Endodermal cell (in vitro differentiated cells): ENCODE results near the gene ABTB2. TPM values are rescaled to one million over a fixed set of nuclear protein-coding genes. Genes with fewer than 3 reads are reported as not detected.

Experiments
- DNase-seq: peaks from one replicate; pipeline ENCODE4 v3.0.0-alpha.2; 2017
- H3K27ac ChIP-seq: 2 replicates; pipeline ENCODE4 v1.5.1; 2013; ENCODE audit warnings: mild to moderate bottlenecking, low read depth, low read length, moderate library complexity
- H3K27me3 ChIP-seq: 2 replicates; pipeline ENCODE4 v1.6.1; 2013; ENCODE audit warnings: mild to moderate bottlenecking, low read length, moderate library complexity; ENCODE audit not compliant: insufficient read depth, control insufficient read depth, poor library complexity, severe bottlenecking
- H3K36me3 ChIP-seq: 2 replicates; pipeline ENCODE4 v1.7.0; 2013; ENCODE audit warnings: mild to moderate bottlenecking, low read length, moderate library complexity; ENCODE audit not compliant: control insufficient read depth, insufficient read depth
- H3K4me1 ChIP-seq: one replicate; pipeline ENCODE4 v1.7.0; 2013; ENCODE audit warnings: low read length; ENCODE audit not compliant: control insufficient read depth, insufficient read depth
- H3K4me3 ChIP-seq: 2 replicates; pipeline ENCODE4 v1.5.1; 2013; ENCODE audit warnings: mild to moderate bottlenecking, low read length, moderate library complexity
- H3K9ac ChIP-seq: 2 replicates; pipeline ENCODE4 v1.6.1; 2013; ENCODE audit warnings: mild to moderate bottlenecking, low read length, moderate library complexity; ENCODE audit not compliant: poor library complexity, severe bottlenecking; ENCODE audit errors: extremely low read depth
- H3K9me3 ChIP-seq: 2 replicates; pipeline ENCODE4 v1.6.1; 2013; ENCODE audit warnings: mild to moderate bottlenecking, low read length, moderate library complexity; ENCODE audit not compliant: control insufficient read depth
- H3K27ac Mint-ChIP-seq: 2 replicates; pipeline ENCODE4 v1.8.0; 2020; ENCODE audit warnings: mixed read lengths
- H3K27me3 Mint-ChIP-seq: 2 replicates; pipeline ENCODE4 v1.8.0; 2021; ENCODE audit warnings: mild to moderate bottlenecking, mixed read lengths; ENCODE audit not compliant: insufficient read depth
- H3K36me3 Mint-ChIP-seq: 2 replicates; pipeline ENCODE4 v1.8.0; 2020; ENCODE audit warnings: low read depth, mixed read lengths
- H3K4me1 Mint-ChIP-seq: 2 replicates; pipeline ENCODE4 v1.8.0; 2020; ENCODE audit warnings: mixed read lengths
- H3K4me3 Mint-ChIP-seq: 2 replicates; pipeline ENCODE4 v1.8.0; 2020; ENCODE audit warnings: mild to moderate bottlenecking, moderate library complexity, mixed read lengths
- H3K9me3 Mint-ChIP-seq: 2 replicates; pipeline ENCODE4 v1.8.0; 2020; ENCODE audit warnings: mild to moderate bottlenecking, mixed read lengths
- WGBS, 2 experiments: methylation state at CpG; one replicate each; pipeline versions ENCODE4 v1.1.5 to v1.1.7; 2013; ENCODE audit warnings: missing lambda C conversion rate in 2 of 2, mixed read lengths in 1 of 2; ENCODE audit not compliant: insufficient coverage in 1 of 2, insufficient read length in 1 of 2; 5-methylcytosine and 5-hydroxymethylcytosine counted together
- total RNA-seq, 2 donors: library from RNA; stranded (reverse); fragmentation: NEBNext Ultra II Directional in 1 of 2; extraction: Animal tissue kit (Norgen Biotek cat#: 25700) in 1 of 2; gene quantifications; 2 replicates in 1 of 2; 3 replicates in 1 of 2; pipeline ENCODE4 v1.2.1, GENCODE V29; 2021
- TF ChIP-seq, protein P1 (sequence below): fragments of 200-600 bp; sonication (generic); conservative IDR thresholded peaks from 2 replicates; pipeline ENCODE4 v1.5.0; 2021; ENCODE audit warnings: antibody characterized with exemption, mild to moderate bottlenecking

ABTB2 gene
- total RNA-seq, 2 donors from 2014 or later, result 2.9 to 5.2 TPM

- H3K36me3 ChIP-seq, result peaks cover 87% of the 10 kb centered on the region
- no peaks in the 10 kb centered on the region for H3K27me3 ChIP-seq
- H3K27ac ChIP-seq, result no peak overlapping the region
- H3K9me3 ChIP-seq, result peaks cover 10% of the 10 kb centered on the region
- Mint-ChIP-seq H3K4me3 (no peak overlapping the region), H3K9me3 (peaks cover 6% of the 10 kb centered on the region), H3K36me3 (peaks cover 81% of the 10 kb centered on the region), H3K27me3 (no peaks in the 10 kb centered on the region), H3K4me1 (no peaks in the 10 kb centered on the region), H3K27ac (no peak overlapping the region)
- TF ChIP-seq, protein P1, sequence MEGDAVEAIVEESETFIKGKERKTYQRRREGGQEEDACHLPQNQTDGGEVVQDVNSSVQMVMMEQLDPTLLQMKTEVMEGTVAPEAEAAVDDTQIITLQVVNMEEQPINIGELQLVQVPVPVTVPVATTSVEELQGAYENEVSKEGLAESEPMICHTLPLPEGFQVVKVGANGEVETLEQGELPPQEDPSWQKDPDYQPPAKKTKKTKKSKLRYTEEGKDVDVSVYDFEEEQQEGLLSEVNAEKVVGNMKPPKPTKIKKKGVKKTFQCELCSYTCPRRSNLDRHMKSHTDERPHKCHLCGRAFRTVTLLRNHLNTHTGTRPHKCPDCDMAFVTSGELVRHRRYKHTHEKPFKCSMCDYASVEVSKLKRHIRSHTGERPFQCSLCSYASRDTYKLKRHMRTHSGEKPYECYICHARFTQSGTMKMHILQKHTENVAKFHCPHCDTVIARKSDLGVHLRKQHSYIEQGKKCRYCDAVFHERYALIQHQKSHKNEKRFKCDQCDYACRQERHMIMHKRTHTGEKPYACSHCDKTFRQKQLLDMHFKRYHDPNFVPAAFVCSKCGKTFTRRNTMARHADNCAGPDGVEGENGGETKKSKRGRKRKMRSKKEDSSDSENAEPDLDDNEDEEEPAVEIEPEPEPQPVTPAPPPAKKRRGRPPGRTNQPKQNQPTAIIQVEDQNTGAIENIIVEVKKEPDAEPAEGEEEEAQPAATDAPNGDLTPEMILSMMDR, result no peak
- H3K4me1 ChIP-seq, result no peaks in the 10 kb centered on the region
- WGBS, 2 experiments, result 89 to 100% methylated on average over 1 to 4 of the region's 4 CpGs
- DNase-seq, result no peak
- no peak overlapping the region for H3K4me3 ChIP-seq
- no peak overlapping the region for H3K9ac ChIP-seq
Measured at GRCh38 chr11:34124885-34125668, 232.7 kb downstream of the ABTB2 start.

- no peak for DNase-seq
- no peaks in the 10 kb centered on the region for H3K27me3 ChIP-seq
- no peak overlapping the region for H3K27ac ChIP-seq
- WGBS, 2 experiments, result 92 to 100% methylated on average over 2 to 4 of the region's 4 CpGs
- H3K36me3 ChIP-seq, result peaks cover 84% of the 10 kb centered on the region
- no peak overlapping the region for H3K4me3 ChIP-seq
- TF ChIP-seq, protein P1, result no peak
- H3K9me3 ChIP-seq, result no peaks in the 10 kb centered on the region
- no peaks in the 10 kb centered on the region for H3K4me1 Mint-ChIP-seq
- H3K27me3 Mint-ChIP-seq, result no peaks in the 10 kb centered on the region
- no peak overlapping the region for H3K27ac Mint-ChIP-seq
- no peaks in the 10 kb centered on the region for H3K4me1 ChIP-seq
- no peak overlapping the region for H3K9ac ChIP-seq
- no peaks in the 10 kb centered on the region for H3K9me3 Mint-ChIP-seq
- H3K36me3 Mint-ChIP-seq, result peaks cover 80% of the 10 kb centered on the region
- no peak overlapping the region for H3K4me3 Mint-ChIP-seq
Measured at GRCh38 chr11:34120651-34121050, 237.2 kb downstream of the ABTB2 start.

GRCh38 chr11:34114471-34114870 lies 243.3 kb downstream of the ABTB2 start:
- Histone ChIP-seq H3K4me3 (no peak overlapping the region), H3K9me3 (no peaks in the 10 kb centered on the region), H3K4me1 (no peaks in the 10 kb centered on the region), H3K27me3 (no peaks in the 10 kb centered on the region), H3K9ac (no peak overlapping the region), H3K27ac (no peak overlapping the region), H3K36me3 (peaks cover 90% of the 10 kb centered on the region)
- no peaks in the 10 kb centered on the region for H3K27me3 Mint-ChIP-seq
- H3K9me3 Mint-ChIP-seq, result no peaks in the 10 kb centered on the region
- TF ChIP-seq, protein P1, result no peak
- no peak overlapping the region for H3K27ac Mint-ChIP-seq
- WGBS, 2 experiments, result 89 to 93% methylated on average over 3 to 5 of the region's 5 CpGs
- no peaks in the 10 kb centered on the region for H3K4me1 Mint-ChIP-seq
- H3K4me3 Mint-ChIP-seq, result no peak overlapping the region
- H3K36me3 Mint-ChIP-seq, result peaks cover 76% of the 10 kb centered on the region
- no peak for DNase-seq
